Ascending aorta (tissue), 2 donors: Measurements from ENCODE around the gene TPT1. TPM values are rescaled to one million over a fixed set of nuclear protein-coding genes. Genes with fewer than 3 reads are reported as not detected.
"Not testable (repeated sequence)": the region's sequence is repeated elsewhere in the genome, so short reads cannot be mapped to it uniquely, and the experiment has no call there.

Experiments
- DNase-seq, 2 donors: peaks; one replicate each; pipeline ENCODE4 v3.0.0-alpha.2; 2019; ENCODE audit warnings: low spot score in 2 of 2
- H3K27ac ChIP-seq, 2 donors: fragments of 200-600 bp; sonication (generic); one replicate each; pipeline ENCODE4 v1.5.1; 2016 to 2017; ENCODE audit warnings: mild to moderate bottlenecking in 1 of 2
- H3K27me3 ChIP-seq: fragments of 200-600 bp; sonication (generic); one replicate; pipeline ENCODE4 v1.5.1; 2017
- H3K36me3 ChIP-seq, 2 donors: fragments of 200-600 bp; sonication (generic); one replicate each; pipeline ENCODE4 v1.5.1; 2016
- H3K4me1 ChIP-seq, 2 donors: fragments of 200-600 bp; sonication (generic); one replicate each; pipeline ENCODE4 v1.5.1; 2016 to 2017; ENCODE audit warnings: mild to moderate bottlenecking in 1 of 2
- H3K4me3 ChIP-seq, 2 donors: fragments of 200-600 bp; sonication (generic); one replicate each; pipeline ENCODE4 v1.5.1; 2016 to 2017; ENCODE audit warnings: mild to moderate bottlenecking in 1 of 2
- H3K9me3 ChIP-seq, 2 donors: fragments of 200-600 bp; sonication (generic); one replicate each; pipeline ENCODE4 v1.5.1; 2016
- intact Hi-C: fragments of 100-400 bp; cut with DNase I; formaldehyde crosslinking; loops from one replicate; pipeline ENCODE4 v1.15.1; 2023
- total RNA-seq: library from RNA; depleted of rRNA; stranded (reverse); fragments of >200 nt; gene quantifications from one replicate; pipeline ENCODE4 v1.1.0, GENCODE V29; 2016
- TF ChIP-seq, protein P1 (sequence below), 3 experiments: fragments of 200-600 bp in 2 of 3; fragments of 450-650 bp in 1 of 3; sonication (generic) in 2 of 3; IDR thresholded peaks; one replicate each; pipeline ENCODE4 v1.5.1; 2016 to 2019; ENCODE audit warnings: antibody characterized with exemption in 3 of 3, mild to moderate bottlenecking in 1 of 3, moderate library complexity in 1 of 3

TPT1 gene
- total RNA-seq, 1 donor from 2014 or later, result 2,079 TPM

DNA sequence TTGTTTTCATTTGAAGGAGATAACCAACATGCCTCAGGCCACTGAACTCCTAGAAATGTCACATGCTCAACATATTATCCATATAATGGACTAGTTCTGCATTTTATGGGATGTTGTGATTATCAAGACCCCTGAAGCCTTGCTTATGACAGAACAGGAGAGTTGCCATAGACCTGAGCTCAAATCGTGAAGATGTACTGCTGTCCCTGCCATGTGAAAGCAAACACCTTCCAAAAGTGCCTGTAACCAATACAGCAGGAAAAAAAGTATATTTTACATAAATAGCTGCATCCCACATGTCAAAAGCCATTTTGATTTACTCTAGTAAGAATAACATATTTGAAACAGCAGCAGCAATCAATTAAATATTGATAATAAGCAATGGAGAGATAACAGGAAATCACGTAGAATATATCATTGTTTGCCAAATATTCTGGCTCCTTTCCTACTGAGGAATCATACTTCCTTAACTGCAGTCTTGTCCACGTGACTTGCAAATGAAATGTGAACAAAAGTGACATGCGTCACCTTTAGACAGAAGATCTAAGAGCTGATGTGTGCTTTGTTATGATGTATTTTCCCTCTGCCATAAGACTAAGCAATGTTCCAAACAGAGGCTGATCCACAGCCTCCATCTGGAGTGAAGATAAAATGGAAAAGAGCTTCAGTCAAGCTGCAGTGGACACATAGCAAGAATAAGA is 43.6 kb upstream of the TPT1 start:
- Histone ChIP-seq H3K27me3 (no peaks in the 10 kb centered on the region), H3K27ac (no peak overlapping the region), H3K36me3 (peaks cover 3 to 35% of the 10 kb centered on the region in 2 donors), H3K4me1 (no peaks in the 10 kb centered on the region), H3K9me3 (no peaks in the 10 kb centered on the region), H3K4me3 (no peak overlapping the region)
- TF ChIP-seq, protein P1, sequence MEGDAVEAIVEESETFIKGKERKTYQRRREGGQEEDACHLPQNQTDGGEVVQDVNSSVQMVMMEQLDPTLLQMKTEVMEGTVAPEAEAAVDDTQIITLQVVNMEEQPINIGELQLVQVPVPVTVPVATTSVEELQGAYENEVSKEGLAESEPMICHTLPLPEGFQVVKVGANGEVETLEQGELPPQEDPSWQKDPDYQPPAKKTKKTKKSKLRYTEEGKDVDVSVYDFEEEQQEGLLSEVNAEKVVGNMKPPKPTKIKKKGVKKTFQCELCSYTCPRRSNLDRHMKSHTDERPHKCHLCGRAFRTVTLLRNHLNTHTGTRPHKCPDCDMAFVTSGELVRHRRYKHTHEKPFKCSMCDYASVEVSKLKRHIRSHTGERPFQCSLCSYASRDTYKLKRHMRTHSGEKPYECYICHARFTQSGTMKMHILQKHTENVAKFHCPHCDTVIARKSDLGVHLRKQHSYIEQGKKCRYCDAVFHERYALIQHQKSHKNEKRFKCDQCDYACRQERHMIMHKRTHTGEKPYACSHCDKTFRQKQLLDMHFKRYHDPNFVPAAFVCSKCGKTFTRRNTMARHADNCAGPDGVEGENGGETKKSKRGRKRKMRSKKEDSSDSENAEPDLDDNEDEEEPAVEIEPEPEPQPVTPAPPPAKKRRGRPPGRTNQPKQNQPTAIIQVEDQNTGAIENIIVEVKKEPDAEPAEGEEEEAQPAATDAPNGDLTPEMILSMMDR (IDR thresholded peaks at IDR 0.05), result no peak
- intact Hi-C loops, result no loop called here
- no peak for DNase-seq

DNA sequence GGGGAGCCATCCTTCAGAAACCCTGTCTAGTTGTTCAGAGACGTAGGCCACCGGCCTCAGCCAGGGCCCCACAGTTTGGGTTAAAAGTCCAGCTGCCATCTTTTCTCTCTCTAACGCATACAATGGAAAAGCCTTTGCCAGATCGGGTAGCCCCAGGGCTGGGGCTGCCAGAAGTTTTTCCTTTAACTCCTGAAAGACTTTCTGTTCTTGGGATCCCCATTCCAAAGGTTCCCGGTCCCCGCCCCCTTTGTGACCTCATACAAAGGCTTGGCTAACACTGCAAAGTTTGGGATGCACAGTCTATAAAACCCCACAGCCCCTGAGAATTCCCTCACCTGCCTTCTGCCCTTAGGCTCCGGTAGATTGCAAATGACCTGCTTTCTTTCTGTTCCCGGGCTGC is 41.8 kb upstream of the TPT1 start:
- H3K36me3 ChIP-seq, result peaks cover 3 to 35% of the 10 kb centered on the region in 2 donors
- DNase-seq, intact Hi-C loops, H3K9me3 ChIP-seq, H3K27me3 ChIP-seq, H3K27ac ChIP-seq, H3K4me1 ChIP-seq, H3K4me3 ChIP-seq: not testable (repeated sequence)

DNA sequence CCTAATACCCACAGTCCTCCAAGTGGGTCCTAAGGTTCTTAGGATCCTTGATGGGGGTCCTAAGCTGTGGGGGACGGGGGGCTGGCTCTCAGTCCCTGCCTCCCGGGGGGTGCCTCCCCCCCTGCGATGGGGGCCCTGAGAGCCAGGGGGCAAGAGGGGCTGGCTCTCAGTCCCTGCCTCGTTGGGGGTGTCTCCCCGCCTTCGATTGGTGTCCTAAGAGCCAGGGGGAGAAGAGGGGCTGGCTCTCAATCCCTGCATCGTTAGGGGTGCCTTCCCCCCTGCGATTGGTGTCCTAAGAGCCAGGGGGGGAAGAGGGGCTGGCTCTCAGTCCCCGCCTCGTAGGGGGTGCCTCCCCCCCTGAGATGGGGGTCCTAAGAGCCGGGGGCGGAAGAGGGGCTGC is 40.2 kb upstream of the TPT1 start:
- TF ChIP-seq, protein P1 (IDR thresholded peaks at IDR 0.05), result no peak
- Histone ChIP-seq H3K4me3 (no peak overlapping the region), H3K27me3 (no peaks in the 10 kb centered on the region), H3K27ac (no peak overlapping the region), H3K4me1 (no peaks in the 10 kb centered on the region), H3K36me3 (peaks cover 0 to 19% of the 10 kb centered on the region in 2 donors), H3K9me3 (no peaks in the 10 kb centered on the region)
- no peak for DNase-seq
- intact Hi-C loops, result no loop called here

DNA sequence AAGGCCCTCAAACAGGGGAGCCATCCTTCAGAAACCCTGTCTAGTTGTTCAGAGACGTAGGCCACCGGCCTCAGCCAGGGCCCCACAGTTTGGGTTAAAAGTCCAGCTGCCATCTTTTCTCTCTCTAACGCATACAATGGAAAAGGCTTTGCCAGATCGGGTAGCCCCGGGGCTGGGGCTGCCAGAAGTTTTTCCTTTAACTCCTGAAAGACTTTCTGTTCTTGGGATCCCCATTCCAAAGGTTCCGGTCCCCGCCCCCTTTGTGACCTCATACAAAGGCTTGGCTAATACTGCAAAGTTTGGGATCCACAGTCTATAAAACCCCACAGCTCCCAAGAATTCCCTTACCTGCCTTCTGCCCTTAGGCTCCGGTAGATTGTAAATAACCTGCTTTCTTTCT is 39.7 kb upstream of the TPT1 start:
- H3K27ac ChIP-seq, H3K4me3 ChIP-seq, H3K4me1 ChIP-seq, intact Hi-C loops, H3K27me3 ChIP-seq, DNase-seq, H3K9me3 ChIP-seq: not testable (repeated sequence)
- H3K36me3 ChIP-seq, result peaks cover 0 to 18% of the 10 kb centered on the region in 2 donors

DNA sequence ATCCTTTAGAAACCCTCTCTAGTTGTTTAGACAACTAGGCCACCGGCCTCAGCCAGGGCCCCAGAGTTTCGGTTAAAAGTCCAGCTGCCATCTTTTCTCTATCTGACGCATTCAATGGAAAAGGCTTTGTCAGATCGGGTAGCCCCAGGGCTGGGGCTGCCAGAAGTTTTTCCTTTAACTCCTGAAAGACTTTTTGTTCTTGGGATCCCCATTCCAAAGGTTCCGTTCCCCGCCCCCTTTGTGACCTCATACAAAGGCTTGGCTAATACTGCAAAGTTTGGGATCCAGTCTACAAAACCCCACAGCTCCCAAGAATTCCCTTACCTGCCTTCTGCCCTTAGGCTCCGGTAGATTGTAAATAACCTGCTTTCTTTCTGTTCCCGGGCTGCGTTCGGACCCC is 38.5 kb upstream of the TPT1 start:
- not testable (repeated sequence) for H3K9me3 ChIP-seq, H3K27me3 ChIP-seq, H3K27ac ChIP-seq, H3K4me1 ChIP-seq, DNase-seq, H3K4me3 ChIP-seq, H3K36me3 ChIP-seq
- intact Hi-C loops, result loop anchor here (10.0 kb wide), 1 partner anchor 785 kb away; no protein-coding TSS in a partner anchor

DNA sequence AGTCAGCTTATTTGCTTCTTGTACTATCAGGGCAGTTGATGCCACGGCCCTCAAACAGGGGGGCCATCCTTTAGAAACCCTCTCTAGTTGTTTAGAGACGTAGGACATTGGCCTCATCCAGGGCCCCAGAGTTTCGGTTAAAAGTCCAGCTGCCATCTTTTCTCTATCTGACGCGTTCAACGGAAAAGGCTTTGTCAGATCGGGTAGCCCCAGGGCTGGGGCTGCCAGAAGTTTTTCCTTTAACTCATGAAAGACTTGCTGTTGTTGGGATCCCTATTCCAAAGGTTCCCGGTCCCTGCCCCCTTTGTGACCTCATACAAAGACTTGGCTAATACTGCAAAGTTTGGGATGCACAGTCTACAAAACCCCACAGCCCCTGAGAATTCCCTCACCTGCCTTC is 37.8 kb upstream of the TPT1 start:
- not testable (repeated sequence) for DNase-seq, H3K27ac ChIP-seq, H3K27me3 ChIP-seq, H3K4me3 ChIP-seq, H3K36me3 ChIP-seq, H3K9me3 ChIP-seq, H3K4me1 ChIP-seq
- intact Hi-C loops, result loop anchor here (10.0 kb wide), 1 partner anchor 786 kb away; no protein-coding TSS in a partner anchor

DNA sequence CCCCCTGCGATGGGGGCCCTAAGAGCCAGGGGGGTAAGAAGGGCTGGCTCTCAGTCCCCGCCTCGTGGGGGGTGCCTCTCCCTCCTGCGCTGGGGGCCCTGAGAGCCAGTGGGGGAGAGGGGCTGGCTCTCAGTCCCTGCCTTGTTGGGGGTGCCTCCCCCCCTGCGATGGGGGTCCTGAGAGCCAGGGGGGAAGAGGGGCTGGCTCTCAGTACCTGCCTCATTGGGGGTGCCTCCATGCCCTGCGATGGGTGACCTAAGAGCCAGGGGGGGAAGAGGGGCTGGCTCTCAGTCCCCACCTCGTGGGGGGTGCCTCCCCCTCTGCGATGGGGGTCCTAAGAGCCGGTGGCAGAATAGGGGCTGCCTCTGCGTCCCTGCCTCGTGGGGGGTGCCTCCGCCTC is 36.3 kb upstream of the TPT1 start:
- H3K4me3 ChIP-seq, H3K27me3 ChIP-seq, DNase-seq, H3K9me3 ChIP-seq, H3K36me3 ChIP-seq, H3K27ac ChIP-seq, H3K4me1 ChIP-seq: not testable (repeated sequence)
- intact Hi-C loops, result loop anchor here (10.0 kb wide), 1 partner anchor 787 kb away; no protein-coding TSS in a partner anchor

DNA sequence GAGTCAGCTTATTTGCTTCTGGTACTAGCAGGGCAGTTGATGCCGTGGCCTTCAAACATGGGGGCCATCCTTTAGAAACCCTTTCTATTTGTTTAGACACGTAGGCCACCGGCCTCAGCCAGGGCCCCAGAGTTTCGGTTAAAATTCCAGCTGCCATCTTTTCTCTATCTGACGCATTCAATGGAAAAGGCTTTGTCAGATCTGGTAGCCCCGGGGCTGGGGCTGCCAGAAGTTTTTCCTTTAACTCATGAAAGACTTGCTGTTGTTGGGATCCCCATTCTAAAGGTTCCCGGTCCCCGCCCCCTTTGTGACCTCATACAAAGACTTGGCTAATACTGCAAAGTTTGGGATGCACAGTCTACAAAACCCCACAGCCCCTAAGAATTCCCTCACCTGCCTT is 35.7 kb upstream of the TPT1 start:
- intact Hi-C loops, result loop anchor here (10.0 kb wide), 1 partner anchor 788 kb away; no protein-coding TSS in a partner anchor
- not testable (repeated sequence) for DNase-seq, H3K4me1 ChIP-seq, H3K4me3 ChIP-seq, H3K9me3 ChIP-seq, H3K27me3 ChIP-seq, H3K27ac ChIP-seq, H3K36me3 ChIP-seq

DNA sequence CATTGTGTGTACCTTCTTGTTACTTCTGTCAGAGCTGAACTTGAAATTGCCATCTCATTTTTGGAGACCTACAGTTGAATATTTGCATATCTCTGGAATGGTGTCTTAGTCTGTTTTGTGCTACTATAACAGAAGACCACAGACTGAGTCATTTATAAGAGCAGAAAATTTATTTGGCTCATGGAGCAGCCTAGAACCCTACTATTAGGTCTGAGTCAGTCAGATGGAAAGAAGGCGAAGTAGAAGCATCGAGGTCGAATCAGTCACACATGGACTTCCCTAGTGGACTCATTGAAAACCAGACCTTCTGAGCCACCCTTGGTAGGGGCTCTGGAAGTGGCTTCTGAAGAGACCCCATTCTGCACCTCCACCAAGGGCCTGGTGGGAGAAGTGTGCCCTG is 33.9 kb upstream of the TPT1 start:
- intact Hi-C loops, result loop anchor here (5.0 to 10.0 kb wide), 3 partner anchors 42 to 790 kb away; partner anchors contain the start of gene SLC25A30
- no peak overlapping the region for H3K27ac ChIP-seq

More for the DNA sequence above, 33.9 kb upstream of the TPT1 start:
- no peak for DNase-seq
- Histone ChIP-seq H3K4me1 (no peaks in the 10 kb centered on the region), H3K36me3 (no peaks in the 10 kb centered on the region), H3K4me3 (no peak overlapping the region), H3K27me3 (no peaks in the 10 kb centered on the region), H3K9me3 (no peaks in the 10 kb centered on the region)
- TF ChIP-seq, protein P1 (IDR thresholded peaks at IDR 0.05), result no peak
